Stimulated activated naive B cell treated with anti-CD40 and anti-IgM and Interleukin-4, amounts not matched to agents 10 μg/mL and 1 μg/mL and 100 μg/mL, for 72 hours (primary cell): Measurements from ENCODE around the gene CSF2RB.

Experiments used
- ATAC-seq, 2 donors: fragments of 150-1000 bp; cut with Tn5 transposase; replicated peaks; 2 replicates each; pipeline ENCODE4 v1.10.0; 2021; ENCODE audit warnings: moderate library complexity in 1 of 2
- DNase-seq: peaks from one replicate; pipeline ENCODE4 v3.0.0; 2021
- H3K27ac Mint-ChIP-seq: one replicate; pipeline ENCODE4 v1.8.0; 2022; ENCODE audit warnings: mild to moderate bottlenecking, mixed read lengths
- H3K27me3 Mint-ChIP-seq, 2 donors: one replicate each; pipeline ENCODE4 v1.8.0; 2022; ENCODE audit warnings: mixed read lengths in 2 of 2
- H3K36me3 Mint-ChIP-seq, 2 donors: one replicate each; pipeline ENCODE4 v1.8.0; 2022; ENCODE audit warnings: mixed read lengths in 2 of 2, mild to moderate bottlenecking in 1 of 2
- H3K4me1 Mint-ChIP-seq, 2 donors: one replicate each; pipeline ENCODE4 v1.8.0; 2022; ENCODE audit warnings: mixed read lengths in 2 of 2, mild to moderate bottlenecking in 1 of 2
- H3K4me3 Mint-ChIP-seq, 2 donors: one replicate each; pipeline ENCODE4 v1.8.0; 2022; ENCODE audit warnings: mild to moderate bottlenecking in 2 of 2, mixed read lengths in 2 of 2, moderate library complexity in 1 of 2
- H3K9me3 Mint-ChIP-seq, 2 donors: one replicate each; pipeline ENCODE4 v1.8.0; 2022; ENCODE audit warnings: mixed read lengths in 2 of 2, mild to moderate bottlenecking in 1 of 2

Gene CSF2RB

GRCh38 chr22:36930041-36930935, 16.9 kb downstream of the CSF2RB start:
- peak overlapping the region; percentile 56 for H3K27ac Mint-ChIP-seq
- peaks cover 16 to 58% of the 10 kb centered on the region in 2 donors for H3K4me1 Mint-ChIP-seq
- no peak for DNase-seq
- H3K4me3 Mint-ChIP-seq, result no peak overlapping the region
- no peak for ATAC-seq
- H3K9me3 Mint-ChIP-seq, result no peaks in the 10 kb centered on the region
- peaks cover 85 to 91% of the 10 kb centered on the region in 2 donors for H3K36me3 Mint-ChIP-seq
- H3K27me3 Mint-ChIP-seq, result no peaks in the 10 kb centered on the region

GRCh38 chr22:36931446-36931845, 18.0 kb downstream of the CSF2RB start:
- H3K36me3 Mint-ChIP-seq, result peaks cover 85 to 91% of the 10 kb centered on the region in 2 donors
- DNase-seq (no peak), ATAC-seq (no peak)
- no peak overlapping the region for H3K4me3 Mint-ChIP-seq
- H3K27me3 Mint-ChIP-seq, result no peaks in the 10 kb centered on the region
- no peaks in the 10 kb centered on the region for H3K9me3 Mint-ChIP-seq
- H3K4me1 Mint-ChIP-seq, result peaks cover 17 to 62% of the 10 kb centered on the region in 2 donors
- H3K27ac Mint-ChIP-seq, result no peak overlapping the region

- Mint-ChIP-seq H3K4me3 (no peak overlapping the region), H3K36me3 (peaks cover 84 to 89% of the 10 kb centered on the region in 2 donors), H3K4me1 (peaks cover 23 to 68% of the 10 kb centered on the region in 2 donors), H3K27me3 (no peaks in the 10 kb centered on the region), H3K9me3 (no peaks in the 10 kb centered on the region), H3K27ac (no peak overlapping the region)
- ATAC-seq (no peak), DNase-seq (no peak)
These were observed 20.4 kb downstream of the CSF2RB start for GRCh38 chr22:36933629-36934417.

GRCh38 chr22:36934418-36935312, 21.2 kb downstream of the CSF2RB start:
- DNase-seq (no peak), ATAC-seq (no peak)
- peaks cover 24 to 72% of the 10 kb centered on the region in 2 donors for H3K4me1 Mint-ChIP-seq
- no peaks in the 10 kb centered on the region for H3K27me3 Mint-ChIP-seq
- peaks cover 79 to 87% of the 10 kb centered on the region in 2 donors for H3K36me3 Mint-ChIP-seq
- peak overlapping the region; percentile 22 for H3K27ac Mint-ChIP-seq
- no peaks in the 10 kb centered on the region for H3K9me3 Mint-ChIP-seq
- no peak overlapping the region for H3K4me3 Mint-ChIP-seq

GRCh38 chr22:36935313-36935610, 21.8 kb downstream of the CSF2RB start:
- H3K4me1 Mint-ChIP-seq, result peaks cover 24 to 72% of the 10 kb centered on the region in 2 donors
- H3K36me3 Mint-ChIP-seq, result peaks cover 74 to 81% of the 10 kb centered on the region in 2 donors
- H3K27ac Mint-ChIP-seq, result no peak overlapping the region
- no peaks in the 10 kb centered on the region for H3K27me3 Mint-ChIP-seq
- no peak overlapping the region for H3K4me3 Mint-ChIP-seq
- ATAC-seq (no peak), DNase-seq (no peak)
- no peaks in the 10 kb centered on the region for H3K9me3 Mint-ChIP-seq

- ATAC-seq, result no peak
- no peak for DNase-seq
- peaks cover 74 to 82% of the 10 kb centered on the region in 2 donors for H3K36me3 Mint-ChIP-seq
- H3K27me3 Mint-ChIP-seq, result no peaks in the 10 kb centered on the region
- peaks cover 26 to 72% of the 10 kb centered on the region in 2 donors for H3K4me1 Mint-ChIP-seq
- peaks cover 1 to 4% of the 10 kb centered on the region in 2 donors for H3K9me3 Mint-ChIP-seq
- no peak overlapping the region for H3K4me3 Mint-ChIP-seq
- H3K27ac Mint-ChIP-seq, result peak overlapping the region; percentile 75
These were observed 22.3 kb downstream of the CSF2RB start for GRCh38 chr22:36935694-36936093.

GRCh38 chr22:36936362-36937116, 23.1 kb downstream of the CSF2RB start:
- Mint-ChIP-seq H3K36me3 (peaks cover 67 to 74% of the 10 kb centered on the region in 2 donors), H3K9me3 (peaks cover 2 to 5% of the 10 kb centered on the region in 2 donors), H3K4me3 (peak overlapping the region in 1 of 2 donors; percentile 10), H3K4me1 (peaks cover 33 to 75% of the 10 kb centered on the region in 2 donors), H3K27me3 (no peaks in the 10 kb centered on the region), H3K27ac (peak overlapping the region; percentile 83)
- ATAC-seq (no peak), DNase-seq (no peak)

- H3K9me3 Mint-ChIP-seq, result peaks cover 2 to 5% of the 10 kb centered on the region in 2 donors
- no peak for DNase-seq
- H3K27me3 Mint-ChIP-seq, result no peaks in the 10 kb centered on the region
- peak overlapping the region; percentile 47 for H3K27ac Mint-ChIP-seq
- no peak for ATAC-seq
- no peak overlapping the region for H3K4me3 Mint-ChIP-seq
- H3K4me1 Mint-ChIP-seq, result peaks cover 39 to 84% of the 10 kb centered on the region in 2 donors
- H3K36me3 Mint-ChIP-seq, result peaks cover 59 to 68% of the 10 kb centered on the region in 2 donors
These were observed 24.0 kb downstream of the CSF2RB start for GRCh38 chr22:36937319-36938027.

GRCh38 chr22:36938028-36938425, 24.6 kb downstream of the CSF2RB start:
- peak overlapping the region; percentile 47 for H3K27ac Mint-ChIP-seq
- H3K9me3 Mint-ChIP-seq, result peaks cover 2 to 5% of the 10 kb centered on the region in 2 donors
- no peak overlapping the region for H3K4me3 Mint-ChIP-seq
- ATAC-seq, result no peak
- H3K36me3 Mint-ChIP-seq, result peaks cover 54 to 62% of the 10 kb centered on the region in 2 donors
- no peaks in the 10 kb centered on the region for H3K27me3 Mint-ChIP-seq
- H3K4me1 Mint-ChIP-seq, result peaks cover 39 to 82% of the 10 kb centered on the region in 2 donors
- no peak for DNase-seq

- H3K9me3 Mint-ChIP-seq, result peaks cover 2 to 5% of the 10 kb centered on the region in 2 donors
- H3K4me3 Mint-ChIP-seq, result no peak overlapping the region
- peak overlapping the region; percentile 38 for H3K27ac Mint-ChIP-seq
- H3K27me3 Mint-ChIP-seq, result no peaks in the 10 kb centered on the region
- peaks cover 43 to 88% of the 10 kb centered on the region in 2 donors for H3K4me1 Mint-ChIP-seq
- no peak for DNase-seq
- peaks cover 50 to 54% of the 10 kb centered on the region in 2 donors for H3K36me3 Mint-ChIP-seq
- no peak for ATAC-seq
These were observed 25.5 kb downstream of the CSF2RB start for GRCh38 chr22:36938886-36939285.

- Mint-ChIP-seq H3K4me1 (peaks cover 41 to 75% of the 10 kb centered on the region in 2 donors), H3K4me3 (peak overlapping the region in 1 of 2 donors; percentile 44), H3K36me3 (peaks cover 37% of the 10 kb centered on the region in 2 donors), H3K27ac (peak overlapping the region; percentile 91), H3K27me3 (peaks cover 0 to 7% of the 10 kb centered on the region in 2 donors), H3K9me3 (peaks cover 2 to 5% of the 10 kb centered on the region in 2 donors)
- peak; percentile 79 to 80 for ATAC-seq
- peak; percentile 63 for DNase-seq
These were observed 27.2 kb downstream of the CSF2RB start for GRCh38 chr22:36940676-36941075.

GRCh38 chr22:36942556-36942955, 29.1 kb downstream of the CSF2RB start:
- Mint-ChIP-seq H3K27me3 (peaks cover 0 to 7% of the 10 kb centered on the region in 2 donors), H3K36me3 (peaks cover 18% of the 10 kb centered on the region in 2 donors), H3K4me1 (peaks cover 28 to 61% of the 10 kb centered on the region in 2 donors), H3K4me3 (peak overlapping the region in 1 of 2 donors; percentile 50), H3K9me3 (peaks cover 3 to 5% of the 10 kb centered on the region in 2 donors), H3K27ac (peak overlapping the region; percentile 37)
- DNase-seq (no peak), ATAC-seq (peak in 1 of 2 donors; percentile 17)
